Colonic mucosa (tissue), 4 donors: ENCODE measurements around the gene OBP2A. TPM values are rescaled to one million over a fixed set of nuclear protein-coding genes. Genes with fewer than 3 reads are reported as not detected.
"Not testable (repeated sequence)": the region's sequence is repeated elsewhere in the genome, so short reads cannot be mapped to it uniquely, and the experiment has no call there.

Experiments used
- DNase-seq: peaks from one replicate; pipeline ENCODE4 v3.0.0-alpha.2; 2020
- H3K27ac ChIP-seq: fragments of 200-600 bp; one replicate; pipeline ENCODE4 v1.8.0; 2021
- H3K27me3 ChIP-seq: fragments of 200-600 bp; one replicate; pipeline ENCODE4 v1.8.0; 2021
- H3K36me3 ChIP-seq: fragments of 200-600 bp; one replicate; pipeline ENCODE4 v1.8.0; 2021
- H3K4me1 ChIP-seq: fragments of 200-600 bp; one replicate; pipeline ENCODE4 v1.8.0; 2021; ENCODE audit warnings: mild to moderate bottlenecking
- H3K4me3 ChIP-seq: fragments of 200-600 bp; one replicate; pipeline ENCODE4 v1.8.0; 2021
- H3K9ac ChIP-seq, 2 donors: one replicate each; pipeline ENCODE4 v1.7.0; 2013; ENCODE audit warnings: control low read depth in 2 of 2, low read depth in 2 of 2, low read length in 2 of 2
- H3K9me3 ChIP-seq: fragments of 200-600 bp; one replicate; pipeline ENCODE4 v1.8.0; 2021
- intact Hi-C: fragments of 100-400 bp; cut with DNase I; formaldehyde crosslinking; loops from one replicate; pipeline ENCODE4 v1.14.1; 2022
- total RNA-seq, 2 donors: library from RNA; stranded (reverse); fragmentation: NEBNext Ultra II Directional in 1 of 2; extraction: Animal tissue kit (Norgen Biotek cat#: 25700) in 1 of 2; gene quantifications; one replicate each; pipeline ENCODE4 v1.2.1, GENCODE V29; 2021
- TF ChIP-seq, protein P1 (sequence below): fragments of 200-600 bp; IDR thresholded peaks from one replicate; pipeline ENCODE4 v1.8.0; 2022; ENCODE audit warnings: antibody characterized with exemption, mild to moderate bottlenecking
- donor health status: healthy.
- donor health status: DM: no; HTN: no; CAD: no.
- donor health status: DM: no; HTN: no; CAD: no.

Gene OBP2A
- total RNA-seq = not detected

DNA sequence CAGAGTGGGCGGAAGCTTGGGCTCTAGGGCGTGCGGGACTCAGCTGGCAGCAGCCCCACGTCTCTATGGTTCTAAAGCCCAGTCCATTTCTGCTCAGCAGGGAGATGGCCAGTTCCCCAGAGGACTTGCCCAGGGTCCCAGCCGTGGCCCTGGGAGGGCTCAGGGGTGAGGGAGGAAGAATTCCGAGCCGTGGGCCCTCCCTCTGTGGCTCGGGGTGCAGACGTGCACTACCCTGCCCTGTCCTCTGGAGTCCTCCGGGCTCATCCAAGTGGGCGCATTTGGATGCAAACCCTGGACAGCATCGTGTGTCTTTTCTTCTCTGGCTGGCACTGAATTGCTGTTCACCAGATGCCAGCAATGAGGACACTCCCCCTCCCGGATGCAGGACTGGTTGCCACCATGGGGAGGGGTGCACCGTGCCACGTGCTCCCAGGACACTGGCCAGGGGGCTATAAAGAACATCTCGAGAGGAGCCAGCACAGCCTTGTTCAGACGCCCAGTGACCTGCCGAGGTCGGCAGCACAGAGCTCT is at the start of gene OBP2A:
Gene OBP2A (plus strand): TSS at position 481 of the 531 bp plus-strand sequence. CDS start 55 bp downstream, outside the sequence.
- H3K27me3 ChIP-seq, H3K27ac ChIP-seq, H3K36me3 ChIP-seq, H3K9ac ChIP-seq, H3K4me1 ChIP-seq, DNase-seq, H3K9me3 ChIP-seq, intact Hi-C loops, H3K4me3 ChIP-seq: not testable (repeated sequence)

- DNase-seq = no peak
- Histone ChIP-seq H3K36me3 (no peaks in the 10 kb centered on the region), H3K9ac (no peak overlapping the region), H3K27ac (no peak overlapping the region), H3K4me1 (peaks cover 13% of the 10 kb centered on the region), H3K9me3 (no peaks in the 10 kb centered on the region), H3K4me3 (no peak overlapping the region), H3K27me3 (no peaks in the 10 kb centered on the region)
- intact Hi-C loops = no loop called here
- TF ChIP-seq, protein P1, sequence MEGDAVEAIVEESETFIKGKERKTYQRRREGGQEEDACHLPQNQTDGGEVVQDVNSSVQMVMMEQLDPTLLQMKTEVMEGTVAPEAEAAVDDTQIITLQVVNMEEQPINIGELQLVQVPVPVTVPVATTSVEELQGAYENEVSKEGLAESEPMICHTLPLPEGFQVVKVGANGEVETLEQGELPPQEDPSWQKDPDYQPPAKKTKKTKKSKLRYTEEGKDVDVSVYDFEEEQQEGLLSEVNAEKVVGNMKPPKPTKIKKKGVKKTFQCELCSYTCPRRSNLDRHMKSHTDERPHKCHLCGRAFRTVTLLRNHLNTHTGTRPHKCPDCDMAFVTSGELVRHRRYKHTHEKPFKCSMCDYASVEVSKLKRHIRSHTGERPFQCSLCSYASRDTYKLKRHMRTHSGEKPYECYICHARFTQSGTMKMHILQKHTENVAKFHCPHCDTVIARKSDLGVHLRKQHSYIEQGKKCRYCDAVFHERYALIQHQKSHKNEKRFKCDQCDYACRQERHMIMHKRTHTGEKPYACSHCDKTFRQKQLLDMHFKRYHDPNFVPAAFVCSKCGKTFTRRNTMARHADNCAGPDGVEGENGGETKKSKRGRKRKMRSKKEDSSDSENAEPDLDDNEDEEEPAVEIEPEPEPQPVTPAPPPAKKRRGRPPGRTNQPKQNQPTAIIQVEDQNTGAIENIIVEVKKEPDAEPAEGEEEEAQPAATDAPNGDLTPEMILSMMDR = no peak
Observed at GRCh38 chr9:135498381-135499126, 47.4 kb upstream of the OBP2A start.

- H3K4me1 ChIP-seq = peaks cover 13% of the 10 kb centered on the region
- peak overlapping the region; percentile 72 to 82 for H3K9ac ChIP-seq
- no peaks in the 10 kb centered on the region for H3K36me3 ChIP-seq
- H3K9me3 ChIP-seq = no peaks in the 10 kb centered on the region
- intact Hi-C loops = no loop called here
- H3K4me3 ChIP-seq = peak overlapping the region; percentile 92
- TF ChIP-seq, protein P1 = no peak
- no peaks in the 10 kb centered on the region for H3K27me3 ChIP-seq
- peak overlapping the region; percentile 51 for H3K27ac ChIP-seq
- DNase-seq = peak; percentile 96
Observed at GRCh38 chr9:135499326-135500070, 46.4 kb upstream of the OBP2A start.

DNA sequence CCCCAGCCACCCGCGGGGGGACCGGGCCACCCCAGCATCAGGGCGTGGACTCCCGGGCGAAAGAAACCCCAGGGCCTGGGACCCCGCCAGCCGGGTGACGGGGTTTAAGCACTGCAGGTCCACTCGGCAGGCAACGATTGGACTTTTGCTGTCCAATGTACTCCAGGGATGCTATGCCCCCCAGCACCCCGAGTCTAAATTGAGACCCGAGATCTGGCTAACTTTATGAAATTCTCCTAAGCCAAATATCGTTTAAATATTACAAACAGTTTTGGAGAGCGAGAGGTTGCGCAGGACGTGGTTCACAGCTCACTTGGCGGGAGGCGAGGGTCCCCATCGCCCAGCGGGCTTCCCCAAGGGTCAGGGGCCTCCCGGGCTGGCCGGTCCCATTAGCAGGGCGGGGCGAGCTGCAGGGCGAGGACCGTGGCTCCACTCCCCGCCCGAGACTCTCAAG is 45.8 kb upstream of the OBP2A start:
- Histone ChIP-seq H3K4me1 (peaks cover 13% of the 10 kb centered on the region), H3K27me3 (no peaks in the 10 kb centered on the region), H3K36me3 (no peaks in the 10 kb centered on the region), H3K4me3 (peak overlapping the region; percentile 92), H3K9ac (peak overlapping the region; percentile 72 to 82), H3K9me3 (no peaks in the 10 kb centered on the region), H3K27ac (peak overlapping the region; percentile 51)
- no peak for DNase-seq
- TF ChIP-seq, protein P1 = no peak
- intact Hi-C loops = no loop called here

- H3K9me3 ChIP-seq = no peaks in the 10 kb centered on the region
- TF ChIP-seq, protein P1 = peak; percentile 83
- intact Hi-C loops = no loop called here
Observed at GRCh38 chr9:135500525-135501260, 45.2 kb upstream of the OBP2A start, which contains the start of gene MRPS2. Gene MRPS2, plus strand, starts transcription at chr9:135500682. Its CDS starts 29 bp downstream, at chr9:135500711.

More at GRCh38 chr9:135500525-135501260, 45.2 kb upstream of the OBP2A start, which contains the start of gene MRPS2:
- H3K4me1 ChIP-seq = peaks cover 13% of the 10 kb centered on the region
- H3K36me3 ChIP-seq = no peaks in the 10 kb centered on the region
- peak; percentile 87 for DNase-seq
- no peaks in the 10 kb centered on the region for H3K27me3 ChIP-seq
- peak within 1 kb of the TSS; percentile 51 for H3K27ac ChIP-seq
- peak within 1 kb of the TSS; percentile 82 to 86 for H3K9ac ChIP-seq
- H3K4me3 ChIP-seq = peak within 1 kb of the TSS; percentile 92
